CD4-positive, alpha-beta T cell treated with Interleukin-10 for 1 hour (primary cell): ENCODE data around the gene WDR53.
"Not testable (repeated sequence)": the region's sequence is repeated elsewhere in the genome, so short reads cannot be mapped to it uniquely, and the experiment has no call there.

Experiments used
- DNase-seq: peaks from one replicate; pipeline ENCODE4 v3.0.0-alpha.2; 2020

WDR53 gene

DNA sequence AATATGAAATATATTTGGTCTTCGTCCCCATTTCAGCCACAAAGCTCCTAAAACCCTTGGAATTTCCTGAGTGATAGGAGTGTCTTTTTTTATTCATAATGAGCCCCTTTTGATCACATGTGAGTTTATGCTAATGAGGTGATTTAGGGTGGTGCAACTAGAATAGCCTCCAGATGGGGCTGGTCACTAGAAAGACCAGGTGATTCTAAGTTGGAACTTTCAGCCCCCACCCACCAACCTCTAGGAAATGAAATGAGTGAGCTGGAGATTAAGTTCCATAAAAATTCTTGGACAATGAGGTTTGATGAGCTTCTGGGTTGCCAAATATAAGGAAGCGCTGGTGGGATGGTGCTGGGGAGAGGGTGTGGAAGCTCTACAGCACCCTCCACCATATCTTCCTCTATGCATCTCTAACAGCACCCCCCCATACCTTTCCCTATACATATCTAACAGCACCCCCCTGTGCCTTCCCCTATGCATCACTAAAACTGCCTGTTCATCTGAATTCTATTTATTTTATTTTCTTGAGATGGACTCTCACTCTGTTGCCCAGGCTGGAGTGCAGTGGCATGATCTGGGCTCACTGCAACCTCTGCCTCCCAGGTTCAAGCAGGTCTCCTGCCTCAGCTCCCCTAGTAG, 51.1 kb downstream of the WDR53 start:
- no peak for DNase-seq

- DNase-seq = no peak
Measured at GRCh38 chr3:196514913-196515621, 53.3 kb downstream of the WDR53 start, which contains the start of gene SMCO1. Gene SMCO1, minus strand, starts transcription at chr3:196515346. Its CDS starts 137 bp downstream, at chr3:196515209.

DNA sequence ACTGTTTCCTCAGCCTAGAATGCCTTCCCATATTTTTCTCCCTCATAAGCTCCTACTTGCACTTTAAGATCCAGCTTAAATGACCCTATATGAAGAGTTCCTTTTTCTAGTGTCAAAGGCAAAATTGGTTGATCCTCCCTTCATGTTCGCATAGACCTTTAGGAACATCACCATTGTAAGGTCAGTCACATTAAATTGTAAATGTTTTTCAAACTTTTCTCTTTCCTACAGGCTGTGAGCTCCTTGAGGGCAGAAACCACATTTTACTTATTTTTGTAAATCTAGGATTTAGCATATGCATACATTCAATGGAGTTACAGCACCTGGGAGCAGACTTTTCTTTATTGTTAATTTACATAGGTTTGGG, 54.0 kb downstream of the WDR53 start:
- no peak for DNase-seq

DNA sequence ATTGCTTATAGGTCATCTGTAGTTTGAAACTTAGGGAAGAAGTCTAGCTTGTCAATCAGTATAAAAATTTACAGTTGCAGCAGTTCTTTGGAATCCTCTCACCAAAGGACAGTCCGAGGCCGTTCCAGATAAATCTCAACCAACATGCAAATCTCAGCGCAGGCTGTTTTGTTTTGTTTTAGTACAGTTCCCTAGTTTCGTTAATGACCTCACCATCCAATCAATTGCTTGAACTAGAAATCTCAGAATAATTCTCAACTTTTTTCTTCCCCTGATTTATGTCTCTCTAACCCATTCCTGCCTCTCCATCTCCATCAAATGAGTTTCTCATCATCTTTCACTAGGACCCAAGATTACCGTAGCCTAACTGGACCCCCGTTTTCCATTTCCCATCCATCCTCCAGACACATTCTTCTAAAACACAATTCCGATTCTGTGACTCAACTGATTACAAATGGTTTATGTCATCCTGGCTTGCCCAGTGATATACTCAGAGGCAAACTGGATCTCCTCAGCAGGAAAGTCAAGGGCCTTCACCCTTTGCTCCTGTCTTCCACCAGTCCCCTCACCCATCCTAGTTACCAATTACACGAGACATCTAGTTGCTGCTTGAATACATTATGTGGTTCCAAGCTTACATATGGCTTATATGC, 54.5 kb downstream of the WDR53 start:
- no peak for DNase-seq

- DNase-seq = not testable (repeated sequence)
Measured at GRCh38 chr3:196511646-196512425, 56.5 kb downstream of the WDR53 start.

DNA sequence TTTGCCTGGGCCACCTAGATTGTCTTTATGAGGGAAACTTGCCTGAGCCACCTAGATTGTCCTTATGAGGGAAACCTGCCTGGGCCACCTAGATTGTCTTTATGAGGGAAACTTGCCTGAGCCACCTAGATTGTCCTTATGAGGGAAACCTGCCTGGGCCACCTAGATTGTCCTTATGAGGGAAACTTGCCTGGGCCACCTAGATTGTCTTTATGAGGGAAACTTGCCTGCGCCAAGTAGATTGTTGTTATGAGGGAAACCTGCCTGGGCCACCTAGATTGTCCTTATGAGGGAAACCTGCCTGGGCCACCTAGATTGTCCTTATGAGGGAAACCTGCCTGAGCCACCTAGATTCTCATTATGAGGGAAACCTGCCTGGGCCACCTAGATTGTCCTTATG, 57.2 kb downstream of the WDR53 start:
- not testable (repeated sequence) for DNase-seq

GRCh38 chr3:196506687-196507086, 61.7 kb downstream of the WDR53 start:
- DNase-seq = no peak

DNA sequence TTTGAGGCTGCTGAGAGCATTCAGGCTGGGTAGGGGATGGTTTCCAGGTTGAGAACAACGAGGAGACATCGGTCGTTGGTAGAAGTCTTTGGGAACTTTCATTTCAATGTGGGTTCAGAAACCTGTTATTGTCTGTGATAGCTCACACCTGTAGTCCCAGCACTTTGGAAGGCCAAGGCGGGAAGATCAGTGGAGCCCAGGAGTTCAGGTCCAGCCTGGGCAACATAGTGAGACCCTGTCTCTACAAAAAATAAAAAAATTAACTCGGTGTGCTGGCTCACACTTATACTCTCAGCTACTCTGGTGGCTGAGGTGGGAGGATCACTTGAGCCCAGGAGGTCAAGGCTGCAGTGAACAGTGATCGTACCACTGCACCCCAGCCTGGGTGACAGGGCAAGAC, 63.8 kb downstream of the WDR53 start:
- no peak for DNase-seq
